Left lung (tissue), 10 donors: ENCODE measurements around the gene PAQR8. TPM values are rescaled to one million over a fixed set of nuclear protein-coding genes. Genes with fewer than 3 reads are reported as not detected.
A peak's percentile ranks its signal among the peaks of the same experiment; 100 is the strongest.
"Not testable (repeated sequence)": the region's sequence is repeated elsewhere in the genome, so short reads cannot be mapped to it uniquely, and the experiment has no call there.

Source experiments
- ATAC-seq: fragments of 200-7000 bp; cut with Tn5 transposase; one replicate; pipeline ENCODE4 v1.9.1; 2020; ENCODE audit warnings: moderate library complexity
- DNase-seq, 4 donors: peaks; one replicate each; pipeline ENCODE4 v3.0.0-alpha.2; 2013 to 2020
- H3K27ac ChIP-seq, 2 donors: fragments of 200-600 bp; sonication (generic) in 1 of 2; one replicate each; pipeline versions ENCODE4 v1.5.0 to v1.8.0; 2020 to 2021
- H3K27me3 ChIP-seq, 2 donors: fragments of 200-600 bp; sonication (generic) in 1 of 2; one replicate each; pipeline versions ENCODE4 v1.5.0 to v1.8.0; 2020 to 2021
- H3K36me3 ChIP-seq, 2 donors: fragments of 200-600 bp; sonication (generic) in 1 of 2; one replicate each; pipeline versions ENCODE4 v1.5.0 to v1.8.0; 2020 to 2021
- H3K4me1 ChIP-seq, 2 donors: fragments of 200-600 bp; one replicate each; pipeline ENCODE4 v1.8.0; 2021
- H3K4me3 ChIP-seq, 2 donors: fragments of 200-600 bp; sonication (generic) in 1 of 2; one replicate each; pipeline versions ENCODE4 v1.5.0 to v1.8.0; 2020 to 2021; ENCODE audit warnings: mild to moderate bottlenecking in 1 of 2
- H3K9me3 ChIP-seq, 2 donors: fragments of 200-600 bp; sonication (generic) in 1 of 2; one replicate each; pipeline versions ENCODE4 v1.5.0 to v1.8.0; 2020 to 2021
- intact Hi-C, 2 donors: fragments of 100-400 bp; cut with DNase I; formaldehyde crosslinking; loops; one replicate each; pipeline versions ENCODE4 v1.11.2 to v1.14.2; 2022
- polyA plus RNA-seq, 6 donors: library from polyadenylated mRNA; unstranded; fragments of 120-200 nt; gene quantifications; one replicate each; pipeline ENCODE4 v1.2.1, GENCODE V29; 2013; ENCODE audit not compliant: insufficient read length in 6 of 6
- total RNA-seq, 2 donors: library from RNA; stranded (reverse); fragmentation: NEBNext Ultra II Directional; extraction: Animal tissue kit (Norgen Biotek cat#: 25700); gene quantifications; one replicate each; pipeline ENCODE4 v1.2.1, GENCODE V29; 2021
- TF ChIP-seq, protein P1 (sequence below), 2 donors: fragments of 200-600 bp; sonication (generic) in 1 of 2; IDR thresholded peaks; one replicate each; pipeline versions ENCODE4 v1.5.0 to v1.8.0; 2021; ENCODE audit warnings: antibody characterized with exemption in 2 of 2
- donor health status: DM: no; HTN: yes; CAD: no.
- donor health status: DM: no; HTN: no; CAD: no.

PAQR8 gene
- total and polyA plus RNA-seq, 8 donors: 9.3 to 22.9 (median 16.6) TPM

GRCh38 chr6:52384145-52384766 is 22.3 kb downstream of the PAQR8 start:
- Histone ChIP-seq H3K4me1 (peaks cover 2 to 7% of the 10 kb centered on the region in 2 donors), H3K27me3 (no peaks in the 10 kb centered on the region), H3K36me3 (no peaks in the 10 kb centered on the region), H3K27ac (no peak overlapping the region), H3K9me3 (no peaks in the 10 kb centered on the region), H3K4me3 (no peak overlapping the region)
- no peak for ATAC-seq
- intact Hi-C loops: no loop called here
- TF ChIP-seq, protein P1, sequence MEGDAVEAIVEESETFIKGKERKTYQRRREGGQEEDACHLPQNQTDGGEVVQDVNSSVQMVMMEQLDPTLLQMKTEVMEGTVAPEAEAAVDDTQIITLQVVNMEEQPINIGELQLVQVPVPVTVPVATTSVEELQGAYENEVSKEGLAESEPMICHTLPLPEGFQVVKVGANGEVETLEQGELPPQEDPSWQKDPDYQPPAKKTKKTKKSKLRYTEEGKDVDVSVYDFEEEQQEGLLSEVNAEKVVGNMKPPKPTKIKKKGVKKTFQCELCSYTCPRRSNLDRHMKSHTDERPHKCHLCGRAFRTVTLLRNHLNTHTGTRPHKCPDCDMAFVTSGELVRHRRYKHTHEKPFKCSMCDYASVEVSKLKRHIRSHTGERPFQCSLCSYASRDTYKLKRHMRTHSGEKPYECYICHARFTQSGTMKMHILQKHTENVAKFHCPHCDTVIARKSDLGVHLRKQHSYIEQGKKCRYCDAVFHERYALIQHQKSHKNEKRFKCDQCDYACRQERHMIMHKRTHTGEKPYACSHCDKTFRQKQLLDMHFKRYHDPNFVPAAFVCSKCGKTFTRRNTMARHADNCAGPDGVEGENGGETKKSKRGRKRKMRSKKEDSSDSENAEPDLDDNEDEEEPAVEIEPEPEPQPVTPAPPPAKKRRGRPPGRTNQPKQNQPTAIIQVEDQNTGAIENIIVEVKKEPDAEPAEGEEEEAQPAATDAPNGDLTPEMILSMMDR (IDR thresholded peaks at IDR 0.05): no peak
- no peak for DNase-seq

DNA sequence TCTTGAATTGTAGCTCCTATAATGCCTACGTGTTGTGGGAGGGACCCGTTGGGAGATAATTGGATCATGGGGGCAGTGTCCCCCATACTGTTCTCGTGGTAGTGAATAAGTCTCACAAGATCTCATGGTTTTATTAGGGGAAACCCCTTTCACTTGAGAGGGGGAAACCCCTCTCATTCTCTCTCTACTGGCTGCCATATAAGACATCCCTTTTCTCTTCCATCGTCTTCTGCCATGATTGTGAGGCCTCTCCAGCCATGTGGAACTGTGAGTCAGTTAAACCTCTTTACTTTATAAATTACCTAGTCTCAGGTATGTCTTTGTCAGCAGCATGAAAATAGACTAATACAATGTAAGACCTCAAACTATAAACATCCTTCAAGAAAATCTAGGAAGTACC is 23.1 kb downstream of the PAQR8 start:
- Histone ChIP-seq H3K27me3 (no peaks in the 10 kb centered on the region), H3K36me3 (no peaks in the 10 kb centered on the region), H3K4me3 (no peak overlapping the region), H3K27ac (no peak overlapping the region), H3K9me3 (no peaks in the 10 kb centered on the region), H3K4me1 (peaks cover 6 to 15% of the 10 kb centered on the region in 2 donors)
- ATAC-seq: no peak
- intact Hi-C loops: no loop called here
- TF ChIP-seq, protein P1 (IDR thresholded peaks at IDR 0.05): no peak
- no peak for DNase-seq

DNA sequence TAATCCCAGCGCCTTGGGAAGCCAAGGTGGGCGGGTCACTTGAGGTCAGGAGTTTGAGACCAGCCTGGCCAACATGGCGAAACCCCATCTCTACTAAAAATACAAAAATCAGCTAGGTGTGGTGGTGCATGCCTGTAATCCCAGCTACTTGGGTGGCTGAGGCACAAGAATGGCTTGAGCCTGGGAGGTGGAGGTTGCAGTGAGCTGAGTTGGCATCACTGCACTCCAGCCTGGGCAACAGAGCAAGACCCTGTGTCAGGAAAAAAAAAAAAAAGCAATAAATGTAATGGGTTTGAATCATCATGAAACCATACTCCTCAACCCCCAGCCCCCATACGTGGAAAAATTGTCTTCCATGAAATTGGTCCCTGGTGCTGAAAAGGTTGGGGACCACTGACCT is 26.2 kb downstream of the PAQR8 start:
- ATAC-seq, H3K27me3 ChIP-seq, intact Hi-C loops, H3K27ac ChIP-seq, H3K4me3 ChIP-seq, H3K36me3 ChIP-seq, DNase-seq, H3K9me3 ChIP-seq: not testable (repeated sequence)
- H3K4me1 ChIP-seq: peaks cover 6 to 27% of the 10 kb centered on the region in 2 donors

DNA sequence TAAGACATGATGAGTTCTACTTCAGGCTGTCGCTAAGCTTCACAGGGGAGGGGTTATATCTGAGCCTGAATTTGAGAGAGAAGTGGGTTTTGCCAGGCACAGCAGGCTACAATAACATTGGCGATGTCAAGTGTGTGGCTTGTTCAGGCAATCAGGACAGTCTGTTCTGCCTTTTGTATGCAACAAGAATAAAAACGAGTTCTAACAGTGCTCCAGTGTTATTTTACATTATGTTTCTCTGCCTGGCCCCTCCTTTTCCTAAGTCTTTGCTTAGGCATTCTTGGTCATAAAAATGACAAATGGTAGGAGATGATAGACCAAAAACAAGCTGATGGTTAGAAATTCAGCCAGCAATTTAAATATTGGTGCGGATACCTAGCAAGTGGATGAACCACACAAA is 26.8 kb downstream of the PAQR8 start:
- Histone ChIP-seq H3K27me3 (no peaks in the 10 kb centered on the region), H3K4me3 (no peak overlapping the region), H3K4me1 (peaks cover 6 to 27% of the 10 kb centered on the region in 2 donors), H3K27ac (no peak overlapping the region), H3K36me3 (no peaks in the 10 kb centered on the region), H3K9me3 (no peaks in the 10 kb centered on the region)
- intact Hi-C loops: no loop called here
- no peak for ATAC-seq
- DNase-seq: no peak
- TF ChIP-seq, protein P1 (IDR thresholded peaks at IDR 0.05): no peak

- intact Hi-C loops: no loop called here
- peak overlapping the region; percentile 30 to 63 for H3K27ac ChIP-seq
- ATAC-seq: peak; percentile 26
These were observed 27.3 kb downstream of the PAQR8 start for GRCh38 chr6:52389264-52389625.

More at GRCh38 chr6:52389264-52389625, 27.3 kb downstream of the PAQR8 start:
- no peaks in the 10 kb centered on the region for H3K27me3 ChIP-seq
- TF ChIP-seq, protein P1 (IDR thresholded peaks at IDR 0.05): no peak
- peaks cover 6 to 27% of the 10 kb centered on the region in 2 donors for H3K4me1 ChIP-seq
- no peaks in the 10 kb centered on the region for H3K36me3 ChIP-seq
- no peaks in the 10 kb centered on the region for H3K9me3 ChIP-seq
- no peak overlapping the region for H3K4me3 ChIP-seq
- DNase-seq: no peak
